Mucosa of rectum (tissue), 2 donors: ENCODE measurements around the gene SH2D5.

Experiments
- H3K27ac ChIP-seq, 2 donors: one replicate each; pipeline ENCODE4 v1.7.0; 2013; ENCODE audit warnings: inconsistent platforms in 2 of 2, low read depth in 2 of 2, low read length in 2 of 2
- H3K27me3 ChIP-seq, 2 donors: one replicate each; pipeline ENCODE4 v1.7.0; 2013; ENCODE audit warnings: low read length in 2 of 2; ENCODE audit not compliant: control insufficient read depth in 2 of 2, insufficient read depth in 2 of 2
- H3K36me3 ChIP-seq, 2 donors: one replicate each; pipeline ENCODE4 v1.7.0; 2013; ENCODE audit warnings: low read length in 2 of 2; ENCODE audit not compliant: control insufficient read depth in 2 of 2, insufficient read depth in 2 of 2
- H3K4me1 ChIP-seq, 2 donors: one replicate each; pipeline ENCODE4 v1.7.0; 2013; ENCODE audit warnings: low read length in 2 of 2, mild to moderate bottlenecking in 1 of 2; ENCODE audit not compliant: control insufficient read depth in 2 of 2, insufficient read depth in 2 of 2
- H3K4me3 ChIP-seq, 2 donors: one replicate each; pipeline ENCODE4 v1.7.0; 2013; ENCODE audit warnings: low read length in 2 of 2
- H3K9ac ChIP-seq, 2 donors: one replicate each; pipeline ENCODE4 v1.7.0; 2013; ENCODE audit warnings: low read length in 2 of 2, low read depth in 1 of 2, mild to moderate bottlenecking in 1 of 2
- H3K9me3 ChIP-seq, 2 donors: one replicate each; pipeline ENCODE4 v1.7.0; 2013; ENCODE audit warnings: low read length in 2 of 2; ENCODE audit not compliant: control insufficient read depth in 2 of 2
- donor health status: healthy.
- donor health status: Normal muscosa, but diverticular disease.

The SH2D5 gene

DNA sequence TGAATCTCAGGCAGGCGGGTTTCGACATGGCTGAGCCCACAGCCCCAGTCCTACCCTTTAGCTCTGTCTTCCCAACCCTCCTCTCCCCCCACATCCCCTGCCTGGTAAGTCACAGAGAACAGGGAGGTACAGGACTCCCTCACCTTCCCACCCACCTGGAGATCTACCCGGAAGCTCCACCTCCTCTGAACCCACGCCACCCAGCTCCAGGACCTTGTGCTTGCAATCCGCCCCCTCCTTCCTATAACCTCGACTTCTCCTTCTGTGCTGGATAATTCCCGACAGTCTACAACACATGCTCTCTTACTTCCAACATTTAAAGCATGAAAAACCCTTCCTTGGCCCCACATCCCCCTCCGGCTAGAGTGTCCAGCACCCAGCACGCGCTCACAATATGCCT lies 37.0 kb downstream of the SH2D5 start:
- H3K9me3 ChIP-seq: no peaks in the 10 kb centered on the region
- H3K4me1 ChIP-seq: peaks cover 5 to 13% of the 10 kb centered on the region in 2 donors
- H3K27me3 ChIP-seq: no peaks in the 10 kb centered on the region
- H3K36me3 ChIP-seq: no peaks in the 10 kb centered on the region
- H3K9ac ChIP-seq: no peak overlapping the region
- no peak overlapping the region for H3K27ac ChIP-seq
- H3K4me3 ChIP-seq: no peak overlapping the region

DNA sequence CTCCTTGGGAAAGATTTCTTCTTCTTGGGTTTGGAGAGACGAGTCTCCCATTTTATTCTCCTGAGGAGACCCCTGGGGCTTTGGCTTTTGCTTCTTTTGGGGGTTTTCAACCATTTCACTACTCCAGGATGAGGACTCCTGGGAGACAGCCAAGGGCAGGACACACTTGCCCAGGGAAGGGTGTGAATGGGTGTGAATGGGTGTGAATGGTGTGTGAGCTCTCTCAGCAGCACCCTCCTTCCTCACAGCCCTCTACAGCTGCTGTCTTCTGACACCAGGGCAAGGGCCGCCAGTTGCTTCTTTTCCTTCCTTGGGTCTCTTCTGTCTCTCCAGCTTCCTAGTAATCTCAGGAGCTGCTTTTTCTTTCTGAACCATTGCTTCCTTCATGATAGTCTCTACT lies 38.9 kb downstream of the SH2D5 start:
- peaks cover 5 to 13% of the 10 kb centered on the region in 2 donors for H3K4me1 ChIP-seq
- no peaks in the 10 kb centered on the region for H3K27me3 ChIP-seq
- H3K9me3 ChIP-seq: no peaks in the 10 kb centered on the region
- H3K27ac ChIP-seq: no peak overlapping the region
- H3K36me3 ChIP-seq: no peaks in the 10 kb centered on the region
- no peak overlapping the region for H3K9ac ChIP-seq
- no peak overlapping the region for H3K4me3 ChIP-seq

GRCh38 chr1:20691872-20692271 lies 40.6 kb downstream of the SH2D5 start:
- Histone ChIP-seq H3K4me1 (peaks cover 2 to 9% of the 10 kb centered on the region in 2 donors), H3K27me3 (no peaks in the 10 kb centered on the region), H3K9me3 (no peaks in the 10 kb centered on the region), H3K4me3 (no peak overlapping the region), H3K9ac (no peak overlapping the region), H3K36me3 (no peaks in the 10 kb centered on the region), H3K27ac (no peak overlapping the region)

GRCh38 chr1:20689645-20690056 lies 42.9 kb downstream of the SH2D5 start:
- no peaks in the 10 kb centered on the region for H3K27me3 ChIP-seq
- no peaks in the 10 kb centered on the region for H3K36me3 ChIP-seq
- H3K4me3 ChIP-seq: no peak overlapping the region
- H3K27ac ChIP-seq: no peak overlapping the region
- no peaks in the 10 kb centered on the region for H3K4me1 ChIP-seq
- H3K9ac ChIP-seq: no peak overlapping the region
- no peaks in the 10 kb centered on the region for H3K9me3 ChIP-seq

DNA sequence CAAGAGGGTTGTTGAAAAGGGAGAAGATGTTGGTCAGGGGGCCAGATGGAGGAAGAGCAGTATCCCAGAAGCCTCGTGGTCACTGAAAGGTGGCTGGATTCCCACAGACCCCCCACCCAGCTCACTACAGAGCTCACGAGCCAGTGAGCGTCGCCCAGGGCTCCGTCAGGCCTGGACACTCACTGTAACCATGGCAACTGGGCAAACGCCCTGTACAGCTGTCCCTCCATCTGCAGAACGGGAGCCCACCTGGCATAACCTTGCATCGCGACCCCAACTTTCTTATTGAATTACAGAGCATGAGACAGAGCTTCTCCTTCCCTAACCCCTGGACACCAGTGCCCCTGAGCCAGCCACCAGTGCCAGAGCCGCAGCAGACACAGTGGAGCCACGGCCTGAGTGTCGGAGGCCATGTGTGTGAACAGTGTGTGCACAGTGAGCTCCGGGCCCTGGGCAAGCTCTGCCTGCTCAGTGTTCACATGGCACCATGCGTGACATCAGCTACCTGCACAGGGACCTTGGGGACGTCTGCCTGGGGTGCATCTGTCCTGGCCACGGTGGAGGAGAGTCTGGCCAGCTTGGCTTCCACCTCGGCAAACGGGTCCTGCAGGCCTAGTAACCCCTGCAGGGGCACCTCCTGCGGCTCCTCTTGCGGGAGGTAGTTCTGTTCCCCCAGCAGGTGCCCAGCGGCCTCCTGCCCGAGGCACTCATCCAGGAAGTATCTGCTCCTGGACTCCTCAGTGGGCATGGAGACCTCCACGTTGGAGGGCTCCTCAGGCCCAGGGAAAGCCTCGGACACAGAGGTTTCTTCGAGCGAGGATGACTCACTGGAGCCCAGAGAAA lies 45.4 kb downstream of the SH2D5 start:
- Histone ChIP-seq H3K4me3 (no peak overlapping the region), H3K4me1 (no peaks in the 10 kb centered on the region), H3K36me3 (no peaks in the 10 kb centered on the region), H3K9ac (no peak overlapping the region), H3K9me3 (no peaks in the 10 kb centered on the region), H3K27ac (no peak overlapping the region), H3K27me3 (no peaks in the 10 kb centered on the region)

DNA sequence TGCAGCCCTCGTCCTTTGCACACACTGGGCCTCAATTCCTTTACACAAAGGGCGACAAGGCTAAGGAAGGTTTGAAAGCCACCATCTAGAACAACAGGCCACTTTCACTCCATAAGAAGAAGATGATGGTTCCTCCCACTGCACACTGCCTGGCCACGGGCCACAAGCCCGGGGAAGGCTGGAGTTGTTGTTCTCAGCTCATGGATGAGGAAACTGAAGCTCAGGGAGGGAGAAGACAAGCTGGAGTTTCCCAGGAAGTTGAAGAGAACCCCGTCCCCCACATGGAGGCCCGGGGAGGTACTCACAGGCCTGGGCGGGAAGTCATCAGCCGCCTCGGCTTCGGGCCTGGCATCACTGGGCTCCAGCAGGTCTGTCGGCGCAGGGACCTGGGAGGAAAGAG lies 46.8 kb downstream of the SH2D5 start:
- no peaks in the 10 kb centered on the region for H3K36me3 ChIP-seq
- no peak overlapping the region for H3K9ac ChIP-seq
- H3K27ac ChIP-seq: peak overlapping the region; percentile 23 to 42
- H3K4me3 ChIP-seq: no peak overlapping the region
- peaks cover 0 to 2% of the 10 kb centered on the region in 2 donors for H3K27me3 ChIP-seq
- no peaks in the 10 kb centered on the region for H3K4me1 ChIP-seq
- H3K9me3 ChIP-seq: no peaks in the 10 kb centered on the region

- Histone ChIP-seq H3K9me3 (no peaks in the 10 kb centered on the region), H3K4me1 (no peaks in the 10 kb centered on the region), H3K4me3 (no peak overlapping the region), H3K27ac (peak overlapping the region; percentile 42 to 61), H3K9ac (no peak overlapping the region), H3K27me3 (peaks cover 0 to 2% of the 10 kb centered on the region in 2 donors), H3K36me3 (no peaks in the 10 kb centered on the region)
Measured at GRCh38 chr1:20685099-20685662, 47.3 kb downstream of the SH2D5 start.

DNA sequence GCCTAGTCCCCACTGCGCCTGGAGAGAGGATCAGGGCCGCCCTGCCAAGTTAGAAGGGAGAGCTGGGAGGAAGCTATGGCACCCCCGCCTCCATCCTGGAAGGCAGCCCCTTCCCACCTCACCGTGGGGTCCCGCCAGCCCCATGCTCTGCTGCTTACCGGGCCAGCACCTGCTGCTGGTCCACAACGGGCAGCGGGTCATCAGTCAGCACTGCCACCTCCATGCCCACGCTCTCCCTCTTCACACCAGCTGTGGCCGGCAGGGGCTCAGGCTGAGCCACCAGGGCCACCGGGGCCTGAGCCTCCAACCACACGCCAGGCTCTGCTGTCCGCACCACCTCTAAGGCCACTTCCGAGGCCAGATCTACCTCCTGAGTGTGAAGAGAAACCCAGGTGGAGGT lies 47.9 kb downstream of the SH2D5 start:
- no peak overlapping the region for H3K9ac ChIP-seq
- H3K4me1 ChIP-seq: no peaks in the 10 kb centered on the region
- no peaks in the 10 kb centered on the region for H3K36me3 ChIP-seq
- H3K4me3 ChIP-seq: no peak overlapping the region
- H3K27me3 ChIP-seq: peaks cover 0 to 2% of the 10 kb centered on the region in 2 donors
- no peaks in the 10 kb centered on the region for H3K9me3 ChIP-seq
- peak overlapping the region; percentile 42 to 61 for H3K27ac ChIP-seq

GRCh38 chr1:20684050-20684620 lies 48.4 kb downstream of the SH2D5 start:
- peak overlapping the region in 1 of 2 donors; percentile 61 for H3K27ac ChIP-seq
- no peak overlapping the region for H3K9ac ChIP-seq
- no peaks in the 10 kb centered on the region for H3K9me3 ChIP-seq
- H3K4me1 ChIP-seq: no peaks in the 10 kb centered on the region
- no peak overlapping the region for H3K4me3 ChIP-seq
- H3K36me3 ChIP-seq: no peaks in the 10 kb centered on the region
- peaks cover 0 to 2% of the 10 kb centered on the region in 2 donors for H3K27me3 ChIP-seq

DNA sequence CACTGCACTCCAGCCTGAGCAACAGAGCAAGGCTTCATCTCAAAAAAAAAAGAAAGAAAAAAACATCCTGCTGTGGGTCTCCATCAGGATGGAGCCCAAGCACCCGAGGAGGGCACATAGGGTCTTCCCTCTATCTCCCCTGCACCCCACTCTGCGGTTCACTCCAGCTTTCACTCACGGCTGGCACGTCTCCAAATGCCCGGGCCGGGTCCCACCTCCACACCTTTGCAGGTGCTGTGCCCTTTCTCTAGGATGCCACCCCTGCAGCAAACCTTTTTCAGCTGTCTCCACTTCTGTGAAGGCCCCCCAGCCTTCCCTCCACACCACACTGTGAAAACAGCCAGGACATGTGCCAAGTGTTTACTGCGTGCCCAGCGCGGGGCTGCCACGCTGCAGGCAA lies 48.9 kb downstream of the SH2D5 start:
- no peak overlapping the region for H3K9ac ChIP-seq
- H3K36me3 ChIP-seq: no peaks in the 10 kb centered on the region
- peaks cover 0 to 2% of the 10 kb centered on the region in 2 donors for H3K27me3 ChIP-seq
- H3K4me1 ChIP-seq: no peaks in the 10 kb centered on the region
- no peaks in the 10 kb centered on the region for H3K9me3 ChIP-seq
- no peak overlapping the region for H3K4me3 ChIP-seq
- H3K27ac ChIP-seq: no peak overlapping the region
